Natural killer cell (primary cell): ENCODE data around the gene RAD51B. TPM values are rescaled to one million over a fixed set of nuclear protein-coding genes. Genes with fewer than 3 reads are reported as not detected.

Experiments
- ATAC-seq, 3 donors: fragments of 150-1000 bp in 2 of 3; fragments of 200-7000 bp in 1 of 3; cut with Tn5 transposase; 1 replicate in 1 of 3; 2 replicates in 2 of 3; pipeline ENCODE4 v1.10.0; 2021; ENCODE audit warnings: mild to moderate bottlenecking in 2 of 3, moderate library complexity in 2 of 3
- DNase-seq, 2 donors: peaks; one replicate each; pipeline versions ENCODE4 v3.0.0 to v3.0.0-alpha.2; 2013 to 2021; ENCODE audit warnings: mixed read lengths in 1 of 2
- H3K27ac ChIP-seq: one replicate; pipeline ENCODE4 v1.5.1; 2013; ENCODE audit warnings: mild to moderate bottlenecking, low read length
- H3K27me3 ChIP-seq: one replicate; pipeline ENCODE4 v1.6.1; 2013; ENCODE audit warnings: low read length; ENCODE audit not compliant: control insufficient read depth, insufficient read depth
- H3K36me3 ChIP-seq: one replicate; pipeline ENCODE4 v1.6.1; 2013; ENCODE audit warnings: low read length; ENCODE audit not compliant: control insufficient read depth, insufficient read depth
- H3K4me1 ChIP-seq: one replicate; pipeline ENCODE4 v1.6.1; 2013; ENCODE audit warnings: low read length; ENCODE audit not compliant: control insufficient read depth, insufficient read depth
- H3K4me3 ChIP-seq: one replicate; pipeline ENCODE4 v1.5.1; 2013; ENCODE audit warnings: low read length
- H3K9me3 ChIP-seq: one replicate; pipeline ENCODE4 v1.6.1; 2013; ENCODE audit warnings: low read length; ENCODE audit not compliant: control insufficient read depth, insufficient read depth
- H3K27ac Mint-ChIP-seq, 2 donors: one replicate each; pipeline ENCODE4 v1.8.0; 2022; ENCODE audit warnings: mild to moderate bottlenecking in 2 of 2, mixed read lengths in 2 of 2, moderate library complexity in 1 of 2
- H3K27me3 Mint-ChIP-seq, 2 donors: one replicate each; pipeline ENCODE4 v1.8.0; 2022; ENCODE audit warnings: low read depth in 2 of 2, mixed read lengths in 2 of 2
- H3K36me3 Mint-ChIP-seq: one replicate; pipeline ENCODE4 v1.8.0; 2022; ENCODE audit warnings: mixed read lengths
- H3K4me1 Mint-ChIP-seq, 2 donors: one replicate each; pipeline ENCODE4 v1.8.0; 2022; ENCODE audit warnings: mixed read lengths in 2 of 2
- H3K4me3 Mint-ChIP-seq: one replicate; pipeline ENCODE4 v1.8.0; 2022; ENCODE audit warnings: mild to moderate bottlenecking, moderate library complexity, mixed read lengths
- H3K9me3 Mint-ChIP-seq, 2 donors: one replicate each; pipeline ENCODE4 v1.8.0; 2022; ENCODE audit warnings: mixed read lengths in 2 of 2
- WGBS: methylation state at CpG from one replicate; pipeline ENCODE4 v1.1.7; 2013; ENCODE audit warnings: missing lambda C conversion rate; ENCODE audit not compliant: insufficient coverage; 5-methylcytosine and 5-hydroxymethylcytosine counted together
- intact Hi-C: fragments of 100-400 bp; cut with micrococcal nuclease; formaldehyde crosslinking; loops from one replicate; pipeline ENCODE4 v1.14.2; 2022
- total RNA-seq, 4 donors: library from RNA; stranded (reverse); fragments of 120-200 nt in 1 of 4; gene quantifications; one replicate each; pipeline versions ENCODE4 v1.2.3 to v1.2.4, GENCODE V29; 2013 to 2022
- TF ChIP-seq, protein P1 (sequence below): fragments of 200-600 bp; IDR thresholded peaks from one replicate; pipeline ENCODE4 v1.8.0; 2022; ENCODE audit warnings: antibody characterized with exemption

The RAD51B gene
- total RNA-seq, 3 donors from 2014 or later (not counting 1 experiment from before 2014, with no cell fraction given), result 28.1 to 37.6 (median 28.6) TPM

DNA sequence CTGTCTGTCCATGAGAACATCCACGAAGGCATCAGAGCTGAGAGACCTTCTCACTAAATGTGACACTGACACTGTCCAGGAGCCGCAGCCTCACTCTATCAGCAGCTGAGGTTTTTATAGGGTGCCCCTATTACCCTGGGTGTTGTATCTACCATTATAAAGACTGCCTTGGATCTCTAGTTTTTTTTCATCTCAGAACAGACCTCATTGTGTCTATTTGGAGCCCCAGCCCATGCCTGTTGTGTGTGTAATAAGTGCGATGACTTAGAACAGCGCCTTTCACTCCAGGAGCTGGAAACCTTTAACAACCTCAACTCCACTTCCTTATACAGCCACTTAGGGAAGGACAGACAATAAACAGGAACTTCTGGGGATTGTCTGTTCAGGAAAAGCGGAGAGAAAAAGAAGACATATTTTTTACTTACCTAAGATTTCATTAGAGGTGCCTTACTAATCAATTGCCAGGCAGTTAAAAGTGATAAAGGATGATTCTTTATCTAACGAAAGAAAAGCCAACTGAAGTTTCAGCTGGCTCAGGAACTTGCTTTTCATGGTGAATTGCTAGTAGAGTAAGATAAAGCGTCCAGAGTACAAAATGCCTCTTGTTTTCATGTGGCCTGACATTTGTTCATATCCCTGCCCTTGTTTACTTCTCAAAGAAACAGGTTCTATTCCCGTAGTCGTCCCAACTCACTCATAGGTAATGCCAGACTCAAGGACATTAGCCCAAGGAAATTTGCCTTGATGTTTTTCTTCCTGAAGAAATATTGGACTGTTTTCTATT is 420.6 kb downstream of the RAD51B start:
- intact Hi-C loops, result no loop called here
- no peaks in the 10 kb centered on the region for H3K4me1 Mint-ChIP-seq
- TF ChIP-seq, protein P1, sequence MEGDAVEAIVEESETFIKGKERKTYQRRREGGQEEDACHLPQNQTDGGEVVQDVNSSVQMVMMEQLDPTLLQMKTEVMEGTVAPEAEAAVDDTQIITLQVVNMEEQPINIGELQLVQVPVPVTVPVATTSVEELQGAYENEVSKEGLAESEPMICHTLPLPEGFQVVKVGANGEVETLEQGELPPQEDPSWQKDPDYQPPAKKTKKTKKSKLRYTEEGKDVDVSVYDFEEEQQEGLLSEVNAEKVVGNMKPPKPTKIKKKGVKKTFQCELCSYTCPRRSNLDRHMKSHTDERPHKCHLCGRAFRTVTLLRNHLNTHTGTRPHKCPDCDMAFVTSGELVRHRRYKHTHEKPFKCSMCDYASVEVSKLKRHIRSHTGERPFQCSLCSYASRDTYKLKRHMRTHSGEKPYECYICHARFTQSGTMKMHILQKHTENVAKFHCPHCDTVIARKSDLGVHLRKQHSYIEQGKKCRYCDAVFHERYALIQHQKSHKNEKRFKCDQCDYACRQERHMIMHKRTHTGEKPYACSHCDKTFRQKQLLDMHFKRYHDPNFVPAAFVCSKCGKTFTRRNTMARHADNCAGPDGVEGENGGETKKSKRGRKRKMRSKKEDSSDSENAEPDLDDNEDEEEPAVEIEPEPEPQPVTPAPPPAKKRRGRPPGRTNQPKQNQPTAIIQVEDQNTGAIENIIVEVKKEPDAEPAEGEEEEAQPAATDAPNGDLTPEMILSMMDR, result no peak
- H3K27me3 ChIP-seq, result no peaks in the 10 kb centered on the region
- H3K36me3 ChIP-seq, result no peaks in the 10 kb centered on the region
- no peaks in the 10 kb centered on the region for H3K36me3 Mint-ChIP-seq
- no peak overlapping the region for H3K4me3 ChIP-seq
- WGBS, result 97% methylated on average over 7 of the region's 9 CpGs
- no peaks in the 10 kb centered on the region for H3K9me3 Mint-ChIP-seq
- DNase-seq (no peak), ATAC-seq (no peak)
- no peaks in the 10 kb centered on the region for H3K4me1 ChIP-seq
- no peak overlapping the region for H3K27ac ChIP-seq
- no peaks in the 10 kb centered on the region for H3K27me3 Mint-ChIP-seq
- H3K27ac Mint-ChIP-seq, result no peak overlapping the region
- no peaks in the 10 kb centered on the region for H3K9me3 ChIP-seq
- no peak overlapping the region for H3K4me3 Mint-ChIP-seq

DNA sequence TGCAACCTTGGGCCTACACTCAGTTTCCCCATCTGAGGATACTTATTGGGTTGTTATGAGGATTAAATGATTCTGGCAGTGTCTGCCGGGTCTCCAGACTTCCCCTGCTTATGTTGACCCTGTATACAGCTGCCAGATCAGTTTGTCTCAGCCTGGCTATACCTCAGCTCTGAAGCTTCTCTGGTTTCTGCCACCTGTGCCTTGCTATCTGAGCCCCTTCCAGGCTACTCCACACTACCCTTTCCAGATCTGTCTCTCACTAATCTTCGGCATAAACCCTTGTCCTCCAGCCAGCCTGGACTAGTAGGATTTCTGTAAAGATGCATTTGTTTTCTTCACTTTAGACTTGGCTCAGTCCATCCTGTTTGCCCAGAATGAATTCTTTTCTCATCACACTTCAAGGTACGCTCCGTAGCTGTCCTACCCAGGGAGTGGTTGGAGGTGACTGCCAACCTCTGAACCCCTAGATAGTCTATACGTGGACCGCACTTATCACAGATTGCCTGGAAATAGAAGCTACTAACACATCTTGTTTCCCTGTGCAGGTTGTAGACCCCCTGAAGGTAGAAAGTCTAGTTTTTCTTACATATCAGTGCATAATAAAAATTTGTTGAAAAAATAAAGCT is 422.4 kb downstream of the RAD51B start:
- Histone ChIP-seq H3K9me3 (no peaks in the 10 kb centered on the region), H3K27ac (no peak overlapping the region), H3K4me3 (no peak overlapping the region), H3K36me3 (no peaks in the 10 kb centered on the region), H3K4me1 (no peaks in the 10 kb centered on the region), H3K27me3 (no peaks in the 10 kb centered on the region)
- Mint-ChIP-seq H3K4me3 (no peak overlapping the region), H3K27ac (no peak overlapping the region), H3K27me3 (no peaks in the 10 kb centered on the region), H3K36me3 (no peaks in the 10 kb centered on the region), H3K9me3 (no peaks in the 10 kb centered on the region), H3K4me1 (no peaks in the 10 kb centered on the region)
- ATAC-seq, result no peak
- 97% methylated on average over 6 of the region's 6 CpGs for WGBS
- DNase-seq, result no peak
- intact Hi-C loops, result no loop called here
- TF ChIP-seq, protein P1, result no peak

DNA sequence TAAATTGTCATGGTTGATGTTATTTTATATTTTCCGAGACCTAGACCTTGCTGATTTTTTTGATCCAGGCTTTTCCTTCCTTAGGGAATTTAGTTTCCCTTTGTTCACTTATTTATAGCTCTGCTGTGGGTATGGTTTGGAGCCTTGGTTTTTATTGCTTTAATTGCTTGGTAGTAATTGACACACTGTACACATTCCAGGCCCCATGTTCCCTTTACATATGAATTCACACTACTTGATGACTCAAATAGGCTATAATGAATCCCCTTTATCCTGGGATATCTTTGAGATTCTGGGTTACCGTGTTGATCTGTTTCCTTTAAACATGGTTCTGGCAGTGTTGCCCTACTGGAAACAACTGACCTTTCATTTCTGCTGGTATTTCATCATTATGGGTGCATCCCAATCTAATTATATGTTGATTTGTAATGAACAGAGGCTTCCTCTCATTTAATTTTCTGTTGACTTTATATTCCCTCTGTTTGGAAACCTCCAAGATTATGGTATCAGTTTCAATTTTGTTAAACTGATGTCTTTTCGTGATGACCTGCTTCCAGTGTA is 424.0 kb downstream of the RAD51B start:
- Mint-ChIP-seq H3K4me1 (peaks cover 3 to 5% of the 10 kb centered on the region in 2 donors), H3K27ac (no peak overlapping the region), H3K27me3 (no peaks in the 10 kb centered on the region), H3K36me3 (no peaks in the 10 kb centered on the region), H3K4me3 (no peak overlapping the region), H3K9me3 (no peaks in the 10 kb centered on the region)
- 100% methylated on average over 3 of the region's 3 CpGs for WGBS
- no peaks in the 10 kb centered on the region for H3K27me3 ChIP-seq
- intact Hi-C loops, result no loop called here
- no peak overlapping the region for H3K4me3 ChIP-seq
- TF ChIP-seq, protein P1, result no peak
- DNase-seq, result no peak
- ATAC-seq, result no peak
- no peak overlapping the region for H3K27ac ChIP-seq
- H3K36me3 ChIP-seq, result no peaks in the 10 kb centered on the region
- no peaks in the 10 kb centered on the region for H3K9me3 ChIP-seq
- peaks cover 4% of the 10 kb centered on the region for H3K4me1 ChIP-seq
